ENCODE results near the gene CHTF8. TPM values are rescaled to one million over a fixed set of nuclear protein-coding genes. Genes with fewer than 3 reads are reported as not detected.

The CHTF8 gene
- total RNA-seq, 4 donors from 2014 or later = 59.8 to 94.4 (median 69.4) TPM

DNA sequence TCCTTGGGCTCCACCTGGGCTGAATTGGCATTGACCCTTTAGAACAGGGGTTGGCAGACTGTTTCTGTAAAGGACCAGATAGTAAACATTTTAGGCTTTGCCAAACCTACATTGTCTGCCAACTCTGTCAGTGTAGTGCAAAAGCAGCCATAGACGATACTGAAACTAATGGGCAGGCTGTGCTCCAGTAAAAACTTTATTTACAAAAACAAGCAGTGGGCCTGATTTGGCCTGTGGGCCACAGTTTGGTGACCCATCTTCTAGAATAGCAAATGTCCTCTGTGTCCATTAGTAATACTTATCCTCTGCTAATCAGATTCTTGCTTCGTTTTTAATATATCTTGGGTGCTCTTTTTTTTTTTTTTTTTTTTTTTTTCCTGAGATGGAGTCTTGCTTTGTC is 6.2 kb upstream of the CHTF8 start:
- H3K36me3 ChIP-seq = peaks cover 39 to 76% (median 68%) of the 10 kb centered on the region in 4 donors

GRCh38 chr16:69133373-69133954 is 1.1 kb upstream of the CHTF8 start:
- Histone ChIP-seq H3K36me3 (peaks cover 7 to 28% (median 24%) of the 10 kb centered on the region in 4 donors), H3K4me3 (peak overlapping the region; percentile 88 to 99 (median 95)), H3K27me3 (no peaks in the 10 kb centered on the region), H3K27ac (replicated peaks in 1 of 4) (peak overlapping the region in 2 of 4 donors; percentile 94 to 96), H3K4me1 (peaks cover 21 to 48% (median 39%) of the 10 kb centered on the region in 4 donors), H3K9me3 (no peaks in the 10 kb centered on the region)
- 38% methylated on average over 5 of the region's 5 CpGs for WGBS
- no peak for DNase-seq (ENCODE audit: extremely low spot score)
- TF ChIP-seq CTCF (IDR thresholded peaks at IDR 0.05) (no peak), POLR2AphosphoS5 (IDR thresholded peaks at IDR 0.05) (no peak), EP300 (IDR thresholded peaks at IDR 0.05) (no peak), POLR2A (IDR thresholded peaks at IDR 0.05; ENCODE audit: low read depth) (no peak)
- intact Hi-C loops (cut with DNase I) = no loop called here

More for the DNA sequence above, 6.2 kb upstream of the CHTF8 start:
- H3K27me3 ChIP-seq = no peaks in the 10 kb centered on the region
- WGBS = 81% methylated on average over 2 of the region's 2 CpGs
- intact Hi-C loops (cut with DNase I) = no loop called here
- TF ChIP-seq POLR2A (IDR thresholded peaks at IDR 0.05; ENCODE audit: low read depth) (no peak), CTCF (IDR thresholded peaks at IDR 0.05) (no peak), POLR2AphosphoS5 (IDR thresholded peaks at IDR 0.05) (no peak), EP300 (IDR thresholded peaks at IDR 0.05) (no peak)
- no peak overlapping the region for H3K4me3 ChIP-seq
- H3K27ac ChIP-seq (replicated peaks in 1 of 4) = no peak overlapping the region
- H3K4me1 ChIP-seq = peaks cover 6 to 13% (median 8%) of the 10 kb centered on the region in 4 donors
- DNase-seq (ENCODE audit: extremely low spot score) = no peak
- H3K9me3 ChIP-seq = no peaks in the 10 kb centered on the region

DNA sequence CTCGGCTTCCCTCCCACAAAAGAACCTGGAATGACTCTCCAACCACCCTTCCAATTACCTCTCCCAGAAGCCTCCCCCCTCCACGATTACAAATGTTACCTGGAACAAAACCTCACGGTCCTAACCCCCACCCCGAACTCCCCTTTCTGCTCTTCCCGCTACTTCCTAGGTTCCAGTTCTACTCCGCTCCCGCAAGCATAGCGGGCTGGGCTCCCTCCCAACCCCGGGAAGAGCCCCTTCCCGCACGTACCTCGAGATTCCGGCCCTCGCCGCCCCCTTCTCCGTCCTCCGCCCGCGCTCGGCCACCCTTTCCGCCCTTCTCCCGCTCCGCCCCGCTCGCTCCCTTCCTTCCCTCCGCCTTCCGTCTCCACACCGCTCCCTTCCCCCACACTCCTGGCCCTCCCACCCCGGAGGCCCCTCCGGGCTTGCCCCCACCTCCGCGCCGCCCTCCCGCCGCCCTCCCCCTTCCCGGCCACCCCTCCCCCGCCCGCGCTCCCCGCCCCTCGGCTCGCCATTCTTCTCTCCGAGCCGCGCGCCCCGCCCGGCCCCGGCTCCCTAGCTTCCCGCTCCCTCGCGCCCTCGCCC is 457 bp downstream of the CHTF8 start:
- H3K9me3 ChIP-seq = no peaks in the 10 kb centered on the region
- intact Hi-C loops (cut with DNase I) = no loop called here
- DNase-seq (ENCODE audit: extremely low spot score) = no peak
- H3K27me3 ChIP-seq = no peaks in the 10 kb centered on the region
- peak overlapping the region; percentile 91 to 96 (median 95) for H3K27ac ChIP-seq (replicated peaks in 1 of 4)
- under 1% methylated on average over 44 of the region's 53 CpGs for WGBS
- no peak for TF ChIP-seq CTCF (IDR thresholded peaks at IDR 0.05)
- TF ChIP-seq POLR2A (IDR thresholded peaks at IDR 0.05; ENCODE audit: low read depth) = no peak
- no peak for TF ChIP-seq EP300 (IDR thresholded peaks at IDR 0.05)
- TF ChIP-seq POLR2AphosphoS5 (IDR thresholded peaks at IDR 0.05) = peak in 1 of 2 donors; percentile 17
- peaks cover 21 to 56% (median 43%) of the 10 kb centered on the region in 4 donors for H3K4me1 ChIP-seq
- peak overlapping the region; percentile 88 to 99 (median 95) for H3K4me3 ChIP-seq
- H3K36me3 ChIP-seq = peaks cover 0 to 23% (median 10%) of the 10 kb centered on the region in 4 donors

GRCh38 chr16:69131167-69131838 is 1.1 kb downstream of the CHTF8 start:
- TF ChIP-seq POLR2AphosphoS5 (IDR thresholded peaks at IDR 0.05) = no peak
- Histone ChIP-seq H3K4me3 (peak overlapping the region; percentile 88 to 99 (median 95)), H3K27me3 (no peaks in the 10 kb centered on the region), H3K36me3 (peaks cover 0 to 18% (median 4%) of the 10 kb centered on the region in 4 donors), H3K9me3 (no peaks in the 10 kb centered on the region), H3K27ac (replicated peaks in 1 of 4) (peak overlapping the region; percentile 91 to 96 (median 95)), H3K4me1 (peaks cover 23 to 62% (median 46%) of the 10 kb centered on the region in 4 donors)
- DNase-seq (ENCODE audit: extremely low spot score) = no peak
- WGBS = 3% methylated on average over 15 of the region's 15 CpGs
- intact Hi-C loops (cut with DNase I) = no loop called here

DNA sequence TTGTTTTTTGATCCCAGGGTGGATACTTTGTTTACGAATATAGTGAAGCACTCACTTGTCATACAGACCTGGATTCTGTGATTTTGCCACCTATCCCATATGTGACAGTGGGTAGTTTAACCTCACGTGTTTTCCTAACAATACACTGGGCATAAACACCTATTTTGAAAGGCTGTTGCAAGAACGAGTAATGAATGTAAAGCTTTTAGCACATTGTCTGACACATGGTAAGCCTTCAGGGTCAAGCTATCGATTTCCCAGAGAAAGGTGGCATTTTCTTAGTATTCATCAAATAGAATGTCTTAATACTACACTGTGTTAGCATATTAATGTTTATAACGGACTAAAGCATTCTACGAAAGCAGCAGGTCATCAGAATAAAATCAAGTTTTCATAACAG is 1.9 kb downstream of the CHTF8 start:
- intact Hi-C loops (cut with DNase I) = no loop called here
- H3K4me1 ChIP-seq = peaks cover 26 to 70% (median 47%) of the 10 kb centered on the region in 4 donors
- TF ChIP-seq CTCF (IDR thresholded peaks at IDR 0.05) = no peak
- TF ChIP-seq POLR2A (IDR thresholded peaks at IDR 0.05; ENCODE audit: low read depth) = no peak
- TF ChIP-seq POLR2AphosphoS5 (IDR thresholded peaks at IDR 0.05) = no peak
- no peak for TF ChIP-seq EP300 (IDR thresholded peaks at IDR 0.05)
- DNase-seq (ENCODE audit: extremely low spot score) = no peak
- peaks cover 0 to 21% (median 2%) of the 10 kb centered on the region in 4 donors for H3K36me3 ChIP-seq
- WGBS = 50% methylated on average over 6 of the region's 6 CpGs
- no peaks in the 10 kb centered on the region for H3K9me3 ChIP-seq
- no peak overlapping the region for H3K4me3 ChIP-seq
- H3K27ac ChIP-seq (replicated peaks in 1 of 4) = peak overlapping the region in 2 of 4 donors; percentile 94 to 96
- H3K27me3 ChIP-seq = no peaks in the 10 kb centered on the region
